GM23338 (cell line): ENCODE measurements around the gene POLE. TPM values are rescaled to one million over a fixed set of nuclear protein-coding genes. Genes with fewer than 3 reads are reported as not detected.

ENCODE experiments used
- ATAC-seq: fragments of 200-7000 bp; cut with Tn5 transposase; 3 replicates; pipeline ENCODE4 v1.9.1; 2020
- DNase-seq: peaks from one replicate; pipeline ENCODE4 v3.0.0-alpha.2; 2015; ENCODE audit warnings: low spot score
- H2AFZ ChIP-seq: fragments of 200-600 bp; sonication (generic); 2 replicates; pipeline ENCODE4 v1.8.0; 2016; ENCODE audit warnings: antibody characterized with exemption, mild to moderate bottlenecking, moderate library complexity
- H3F3A ChIP-seq: fragments of 200-600 bp; sonication (generic); replicated peaks from 2 replicates; pipeline ENCODE4 v1.8.0; 2017; ENCODE audit warnings: antibody characterized with exemption, mixed run types, low read depth
- H3K27ac ChIP-seq: fragments of 200-600 bp; sonication (generic); 2 replicates; pipeline ENCODE4 v1.6.1; 2016; ENCODE audit warnings: low read depth
- H3K27me3 ChIP-seq: fragments of 200-600 bp; sonication (generic); 2 replicates; pipeline ENCODE4 v1.8.0; 2016; ENCODE audit warnings: mild to moderate bottlenecking, mixed run types, moderate library complexity; ENCODE audit not compliant: insufficient read depth
- H3K36me3 ChIP-seq: fragments of 200-600 bp; sonication (generic); 2 replicates; pipeline ENCODE4 v1.8.0; 2016; ENCODE audit warnings: mild to moderate bottlenecking; ENCODE audit not compliant: insufficient read depth
- H3K4me1 ChIP-seq: fragments of 200-600 bp; sonication (generic); 2 replicates; pipeline ENCODE4 v1.8.0; 2016; ENCODE audit warnings: mild to moderate bottlenecking, moderate library complexity; ENCODE audit not compliant: insufficient read depth
- H3K4me2 ChIP-seq: fragments of 200-600 bp; sonication (generic); 2 replicates; pipeline ENCODE4 v1.7.1; 2017; ENCODE audit warnings: mixed run types
- H3K4me3 ChIP-seq: fragments of 200-600 bp; sonication (generic); 2 replicates; pipeline ENCODE4 v1.6.1; 2016; ENCODE audit warnings: mixed run types
- H3K79me2 ChIP-seq: fragments of 200-600 bp; sonication (generic); replicated peaks from 2 replicates; pipeline ENCODE4 v1.8.0; 2017; ENCODE audit warnings: mild to moderate bottlenecking; ENCODE audit not compliant: insufficient read depth
- H3K9me2 ChIP-seq: fragments of 200-600 bp; sonication (generic); 2 replicates; pipeline ENCODE4 v1.8.0; 2017; ENCODE audit not compliant: insufficient read depth
- H4K20me1 ChIP-seq: fragments of 200-600 bp; sonication (generic); replicated peaks from 2 replicates; pipeline ENCODE4 v1.8.0; 2017; ENCODE audit warnings: mild to moderate bottlenecking; ENCODE audit not compliant: insufficient read depth
- H3K27ac Mint-ChIP-seq: 2 replicates; pipeline ENCODE4 v1.8.0; 2020; ENCODE audit warnings: inconsistent platforms, mild to moderate bottlenecking, moderate library complexity, mixed read lengths
- H3K27me3 Mint-ChIP-seq: 3 replicates; pipeline ENCODE4 v1.8.0; 2022; ENCODE audit warnings: low read depth, mild to moderate bottlenecking, moderate library complexity, mixed read lengths, inconsistent platforms; ENCODE audit not compliant: insufficient read depth, poor library complexity
- H3K36me3 Mint-ChIP-seq: 3 replicates; pipeline ENCODE4 v1.8.0; 2021; ENCODE audit warnings: low read depth, mild to moderate bottlenecking, inconsistent platforms, moderate library complexity, mixed read lengths
- H3K4me1 Mint-ChIP-seq: 3 replicates; pipeline ENCODE4 v1.8.0; 2020; ENCODE audit warnings: mild to moderate bottlenecking, inconsistent platforms, mixed read lengths
- H3K4me3 Mint-ChIP-seq: 3 replicates; pipeline ENCODE4 v1.8.0; 2021; ENCODE audit warnings: moderate library complexity, mild to moderate bottlenecking, inconsistent platforms, mixed read lengths
- H3K9me3 Mint-ChIP-seq: 3 replicates; pipeline ENCODE4 v1.8.0; 2020; ENCODE audit warnings: moderate library complexity, mild to moderate bottlenecking, inconsistent platforms, mixed read lengths
- CREB1 ChIP-seq: fragments of 250-450 bp; sonication (Bioruptor Pico); IDR thresholded peaks from 2 replicates; pipeline ENCODE4 v1.5.0; 2020; ENCODE audit warnings: low read depth, mild to moderate bottlenecking, moderate library complexity
- EZH2 ChIP-seq: fragments of 200-600 bp; sonication (generic); IDR thresholded peaks from one replicate; pipeline ENCODE4 v1.8.0; 2017; ENCODE audit warnings: antibody characterized with exemption, mild to moderate bottlenecking, low read depth; ENCODE audit not compliant: unreplicated experiment
- EZH2phosphoT487 ChIP-seq: fragments of 200-600 bp; sonication (generic); IDR thresholded peaks from one replicate; pipeline ENCODE4 v1.8.1; 2018; ENCODE audit warnings: antibody characterized with exemption; ENCODE audit not compliant: unreplicated experiment
- JUNB ChIP-seq: IDR thresholded peaks from one replicate; pipeline ENCODE4 v1.6.1; 2016; ENCODE audit warnings: antibody characterized with exemption; ENCODE audit not compliant: unreplicated experiment
- NANOG ChIP-seq: IDR thresholded peaks from 2 replicates; pipeline ENCODE4 v1.6.1; 2016; ENCODE audit warnings: antibody characterized with exemption, borderline replicate concordance
- POLR2AphosphoS5 ChIP-seq: IDR thresholded peaks from 2 replicates; pipeline ENCODE4 v1.6.1; 2016; ENCODE audit warnings: antibody characterized with exemption, low read depth
- STAT1 ChIP-seq: IDR thresholded peaks from one replicate; pipeline ENCODE4 v1.6.1; 2016; ENCODE audit warnings: antibody characterized with exemption; ENCODE audit not compliant: unreplicated experiment
- ZNF114 ChIP-seq: fragments of 250-450 bp; sonication (Bioruptor Pico); IDR thresholded peaks from 2 replicates; pipeline ENCODE4 v1.5.0; 2020; ENCODE audit warnings: mild to moderate bottlenecking, moderate library complexity
- ZNF331 ChIP-seq: fragments of 250-450 bp; sonication (Bioruptor Pico); IDR thresholded peaks from 2 replicates; pipeline ENCODE4 v1.5.0; 2020; ENCODE audit warnings: low read depth, mild to moderate bottlenecking, moderate library complexity
- polyA plus RNA-seq: library from polyadenylated mRNA; unstranded; fragments of >200 nt; fragmentation: Nextera tagmentation; extraction: Ambion mirVana; gene quantifications from 2 replicates; pipeline ENCODE4 v1.2.1, GENCODE V29; 2016
- total RNA-seq: library from RNA; depleted of rRNA; stranded (reverse); fragments of >200 nt; shearing (Covaris generic); gene quantifications from 2 replicates; pipeline ENCODE4 v1.2.3, GENCODE V29; 2014
- TF ChIP-seq, protein P1 (sequence below): IDR thresholded peaks from 2 replicates; pipeline ENCODE4 v1.6.1; 2016; ENCODE audit warnings: antibody characterized with exemption
- TF ChIP-seq, protein P2 (sequence below), 2 experiments: fragments of 200-600 bp in 1 of 2; sonication (generic) in 1 of 2; conservative IDR thresholded peaks; 2 replicates each; pipeline versions ENCODE4 v1.5.1 to v1.6.1; 2016 to 2017; ENCODE audit warnings: antibody characterized with exemption in 2 of 2, low read depth in 2 of 2, mild to moderate bottlenecking in 2 of 2, moderate library complexity in 1 of 2
- TF ChIP-seq, protein P3 (sequence below): IDR thresholded peaks from one replicate; pipeline ENCODE4 v1.6.1; 2018; ENCODE audit warnings: antibody characterized with exemption; ENCODE audit not compliant: unreplicated experiment
- TF ChIP-seq, protein P4 (sequence below): fragments of 250-450 bp; sonication (Bioruptor Pico); IDR thresholded peaks from 2 replicates; pipeline ENCODE4 v1.5.0; 2020; ENCODE audit warnings: mild to moderate bottlenecking, moderate library complexity

POLE gene
- total and polyA plus RNA-seq, 2 experiments from 2014 or later = 33.6 to 125 TPM

DNA sequence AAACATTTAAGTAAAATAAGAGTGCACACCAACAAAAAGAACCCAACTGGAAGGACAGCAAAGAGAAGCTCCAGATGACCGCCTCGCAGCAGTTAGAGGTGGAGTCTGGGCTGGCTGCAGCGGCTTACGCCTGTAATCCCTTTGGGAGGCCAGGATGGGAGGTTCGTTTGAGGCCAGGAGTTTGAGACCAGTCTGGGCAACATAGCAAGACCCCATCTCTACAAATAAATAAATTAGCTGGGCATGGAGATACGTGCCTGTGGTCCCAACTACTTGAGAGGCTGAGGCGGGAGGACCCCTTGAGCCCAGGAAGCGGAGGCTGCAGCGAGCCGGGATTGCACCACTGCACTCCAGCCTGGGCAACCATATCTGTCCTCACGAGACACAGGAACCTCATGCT lies 92.0 kb downstream of the POLE start:
- Histone ChIP-seq H3K36me3 (no peaks in the 10 kb centered on the region), H3K4me2 (no peak overlapping the region), H3F3A (peaks cover 22% of the 10 kb centered on the region), H2AFZ (no peak overlapping the region), H3K27ac (no peak overlapping the region), H3K27me3 (peaks cover 77% of the 10 kb centered on the region), H3K4me3 (no peak overlapping the region), H3K4me1 (peaks cover 3% of the 10 kb centered on the region; the same call in 1 of the 2 replicates), H4K20me1 (no peaks in the 10 kb centered on the region), H3K9me2 (no peaks in the 10 kb centered on the region), H3K79me2 (no peaks in the 10 kb centered on the region)
- TF ChIP-seq, protein P1, sequence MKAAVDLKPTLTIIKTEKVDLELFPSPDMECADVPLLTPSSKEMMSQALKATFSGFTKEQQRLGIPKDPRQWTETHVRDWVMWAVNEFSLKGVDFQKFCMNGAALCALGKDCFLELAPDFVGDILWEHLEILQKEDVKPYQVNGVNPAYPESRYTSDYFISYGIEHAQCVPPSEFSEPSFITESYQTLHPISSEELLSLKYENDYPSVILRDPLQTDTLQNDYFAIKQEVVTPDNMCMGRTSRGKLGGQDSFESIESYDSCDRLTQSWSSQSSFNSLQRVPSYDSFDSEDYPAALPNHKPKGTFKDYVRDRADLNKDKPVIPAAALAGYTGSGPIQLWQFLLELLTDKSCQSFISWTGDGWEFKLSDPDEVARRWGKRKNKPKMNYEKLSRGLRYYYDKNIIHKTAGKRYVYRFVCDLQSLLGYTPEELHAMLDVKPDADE = no peak
- TF ChIP-seq STAT1 (no peak), EZH2 (no peak), JUNB (no peak), POLR2AphosphoS5 (no peak), NANOG (no peak), CREB1 (CRISPR knock-in tag) (no peak), ZNF114 (CRISPR knock-in tag) (no peak), EZH2phosphoT487 (no peak), ZNF331 (no peak)
- TF ChIP-seq, protein P2, sequence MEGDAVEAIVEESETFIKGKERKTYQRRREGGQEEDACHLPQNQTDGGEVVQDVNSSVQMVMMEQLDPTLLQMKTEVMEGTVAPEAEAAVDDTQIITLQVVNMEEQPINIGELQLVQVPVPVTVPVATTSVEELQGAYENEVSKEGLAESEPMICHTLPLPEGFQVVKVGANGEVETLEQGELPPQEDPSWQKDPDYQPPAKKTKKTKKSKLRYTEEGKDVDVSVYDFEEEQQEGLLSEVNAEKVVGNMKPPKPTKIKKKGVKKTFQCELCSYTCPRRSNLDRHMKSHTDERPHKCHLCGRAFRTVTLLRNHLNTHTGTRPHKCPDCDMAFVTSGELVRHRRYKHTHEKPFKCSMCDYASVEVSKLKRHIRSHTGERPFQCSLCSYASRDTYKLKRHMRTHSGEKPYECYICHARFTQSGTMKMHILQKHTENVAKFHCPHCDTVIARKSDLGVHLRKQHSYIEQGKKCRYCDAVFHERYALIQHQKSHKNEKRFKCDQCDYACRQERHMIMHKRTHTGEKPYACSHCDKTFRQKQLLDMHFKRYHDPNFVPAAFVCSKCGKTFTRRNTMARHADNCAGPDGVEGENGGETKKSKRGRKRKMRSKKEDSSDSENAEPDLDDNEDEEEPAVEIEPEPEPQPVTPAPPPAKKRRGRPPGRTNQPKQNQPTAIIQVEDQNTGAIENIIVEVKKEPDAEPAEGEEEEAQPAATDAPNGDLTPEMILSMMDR (conservative IDR thresholded peaks at IDR 0.05; ENCODE audit: low read depth in 2 of 2) = no peak
- TF ChIP-seq, protein P3, sequence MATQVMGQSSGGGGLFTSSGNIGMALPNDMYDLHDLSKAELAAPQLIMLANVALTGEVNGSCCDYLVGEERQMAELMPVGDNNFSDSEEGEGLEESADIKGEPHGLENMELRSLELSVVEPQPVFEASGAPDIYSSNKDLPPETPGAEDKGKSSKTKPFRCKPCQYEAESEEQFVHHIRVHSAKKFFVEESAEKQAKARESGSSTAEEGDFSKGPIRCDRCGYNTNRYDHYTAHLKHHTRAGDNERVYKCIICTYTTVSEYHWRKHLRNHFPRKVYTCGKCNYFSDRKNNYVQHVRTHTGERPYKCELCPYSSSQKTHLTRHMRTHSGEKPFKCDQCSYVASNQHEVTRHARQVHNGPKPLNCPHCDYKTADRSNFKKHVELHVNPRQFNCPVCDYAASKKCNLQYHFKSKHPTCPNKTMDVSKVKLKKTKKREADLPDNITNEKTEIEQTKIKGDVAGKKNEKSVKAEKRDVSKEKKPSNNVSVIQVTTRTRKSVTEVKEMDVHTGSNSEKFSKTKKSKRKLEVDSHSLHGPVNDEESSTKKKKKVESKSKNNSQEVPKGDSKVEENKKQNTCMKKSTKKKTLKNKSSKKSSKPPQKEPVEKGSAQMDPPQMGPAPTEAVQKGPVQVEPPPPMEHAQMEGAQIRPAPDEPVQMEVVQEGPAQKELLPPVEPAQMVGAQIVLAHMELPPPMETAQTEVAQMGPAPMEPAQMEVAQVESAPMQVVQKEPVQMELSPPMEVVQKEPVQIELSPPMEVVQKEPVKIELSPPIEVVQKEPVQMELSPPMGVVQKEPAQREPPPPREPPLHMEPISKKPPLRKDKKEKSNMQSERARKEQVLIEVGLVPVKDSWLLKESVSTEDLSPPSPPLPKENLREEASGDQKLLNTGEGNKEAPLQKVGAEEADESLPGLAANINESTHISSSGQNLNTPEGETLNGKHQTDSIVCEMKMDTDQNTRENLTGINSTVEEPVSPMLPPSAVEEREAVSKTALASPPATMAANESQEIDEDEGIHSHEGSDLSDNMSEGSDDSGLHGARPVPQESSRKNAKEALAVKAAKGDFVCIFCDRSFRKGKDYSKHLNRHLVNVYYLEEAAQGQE = no peak
- TF ChIP-seq, protein P4, sequence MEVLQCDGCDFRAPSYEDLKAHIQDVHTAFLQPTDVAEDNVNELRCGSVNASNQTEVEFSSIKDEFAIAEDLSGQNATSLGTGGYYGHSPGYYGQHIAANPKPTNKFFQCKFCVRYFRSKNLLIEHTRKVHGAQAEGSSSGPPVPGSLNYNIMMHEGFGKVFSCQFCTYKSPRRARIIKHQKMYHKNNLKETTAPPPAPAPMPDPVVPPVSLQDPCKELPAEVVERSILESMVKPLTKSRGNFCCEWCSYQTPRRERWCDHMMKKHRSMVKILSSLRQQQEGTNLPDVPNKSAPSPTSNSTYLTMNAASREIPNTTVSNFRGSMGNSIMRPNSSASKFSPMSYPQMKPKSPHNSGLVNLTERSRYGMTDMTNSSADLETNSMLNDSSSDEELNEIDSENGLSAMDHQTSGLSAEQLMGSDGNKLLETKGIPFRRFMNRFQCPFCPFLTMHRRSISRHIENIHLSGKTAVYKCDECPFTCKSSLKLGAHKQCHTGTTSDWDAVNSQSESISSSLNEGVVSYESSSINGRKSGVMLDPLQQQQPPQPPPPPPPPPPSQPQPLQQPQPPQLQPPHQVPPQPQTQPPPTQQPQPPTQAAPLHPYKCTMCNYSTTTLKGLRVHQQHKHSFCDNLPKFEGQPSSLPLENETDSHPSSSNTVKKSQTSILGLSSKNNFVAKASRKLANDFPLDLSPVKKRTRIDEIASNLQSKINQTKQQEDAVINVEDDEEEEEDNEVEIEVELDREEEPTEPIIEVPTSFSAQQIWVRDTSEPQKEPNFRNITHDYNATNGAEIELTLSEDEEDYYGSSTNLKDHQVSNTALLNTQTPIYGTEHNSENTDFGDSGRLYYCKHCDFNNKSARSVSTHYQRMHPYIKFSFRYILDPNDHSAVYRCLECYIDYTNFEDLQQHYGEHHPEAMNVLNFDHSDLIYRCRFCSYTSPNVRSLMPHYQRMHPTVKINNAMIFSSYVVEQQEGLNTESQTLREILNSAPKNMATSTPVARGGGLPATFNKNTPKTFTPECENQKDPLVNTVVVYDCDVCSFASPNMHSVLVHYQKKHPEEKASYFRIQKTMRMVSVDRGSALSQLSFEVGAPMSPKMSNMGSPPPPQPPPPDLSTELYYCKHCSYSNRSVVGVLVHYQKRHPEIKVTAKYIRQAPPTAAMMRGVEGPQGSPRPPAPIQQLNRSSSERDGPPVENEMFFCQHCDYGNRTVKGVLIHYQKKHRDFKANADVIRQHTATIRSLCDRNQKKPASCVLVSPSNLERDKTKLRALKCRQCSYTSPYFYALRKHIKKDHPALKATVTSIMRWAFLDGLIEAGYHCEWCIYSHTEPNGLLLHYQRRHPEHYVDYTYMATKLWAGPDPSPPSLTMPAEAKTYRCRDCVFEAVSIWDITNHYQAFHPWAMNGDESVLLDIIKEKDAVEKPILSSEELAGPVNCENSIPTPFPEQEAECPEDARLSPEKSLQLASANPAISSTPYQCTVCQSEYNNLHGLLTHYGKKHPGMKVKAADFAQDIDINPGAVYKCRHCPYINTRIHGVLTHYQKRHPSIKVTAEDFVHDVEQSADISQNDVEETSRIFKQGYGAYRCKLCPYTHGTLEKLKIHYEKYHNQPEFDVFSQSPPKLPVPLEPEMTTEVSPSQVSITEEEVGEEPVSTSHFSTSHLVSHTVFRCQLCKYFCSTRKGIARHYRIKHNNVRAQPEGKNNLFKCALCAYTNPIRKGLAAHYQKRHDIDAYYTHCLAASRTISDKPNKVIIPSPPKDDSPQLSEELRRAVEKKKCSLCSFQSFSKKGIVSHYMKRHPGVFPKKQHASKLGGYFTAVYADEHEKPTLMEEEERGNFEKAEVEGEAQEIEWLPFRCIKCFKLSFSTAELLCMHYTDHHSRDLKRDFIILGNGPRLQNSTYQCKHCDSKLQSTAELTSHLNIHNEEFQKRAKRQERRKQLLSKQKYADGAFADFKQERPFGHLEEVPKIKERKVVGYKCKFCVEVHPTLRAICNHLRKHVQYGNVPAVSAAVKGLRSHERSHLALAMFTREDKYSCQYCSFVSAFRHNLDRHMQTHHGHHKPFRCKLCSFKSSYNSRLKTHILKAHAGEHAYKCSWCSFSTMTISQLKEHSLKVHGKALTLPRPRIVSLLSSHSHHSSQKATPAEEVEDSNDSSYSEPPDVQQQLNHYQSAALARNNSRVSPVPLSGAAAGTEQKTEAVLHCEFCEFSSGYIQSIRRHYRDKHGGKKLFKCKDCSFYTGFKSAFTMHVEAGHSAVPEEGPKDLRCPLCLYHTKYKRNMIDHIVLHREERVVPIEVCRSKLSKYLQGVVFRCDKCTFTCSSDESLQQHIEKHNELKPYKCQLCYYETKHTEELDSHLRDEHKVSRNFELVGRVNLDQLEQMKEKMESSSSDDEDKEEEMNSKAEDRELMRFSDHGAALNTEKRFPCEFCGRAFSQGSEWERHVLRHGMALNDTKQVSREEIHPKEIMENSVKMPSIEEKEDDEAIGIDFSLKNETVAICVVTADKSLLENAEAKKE (CRISPR knock-in tag) = no peak
- peaks cover 12% of the 10 kb centered on the region for H3K9me3 Mint-ChIP-seq
- no peak overlapping the region for H3K27ac Mint-ChIP-seq
- no peak for ATAC-seq
- peaks cover 7% of the 10 kb centered on the region for H3K4me1 Mint-ChIP-seq
- H3K4me3 Mint-ChIP-seq = no peak overlapping the region
- peaks cover 79% of the 10 kb centered on the region for H3K27me3 Mint-ChIP-seq
- DNase-seq = no peak
- no peaks in the 10 kb centered on the region; the same call in 2 of the 3 replicates for H3K36me3 Mint-ChIP-seq
